SIG-M5 (cell line): ENCODE measurements around the gene COL1A1.

Experiments used
- DNase-seq: peaks from one replicate; lab custom pipeline; 2025; lab: John Stamatoyannopoulos, UW

Gene COL1A1

DNA sequence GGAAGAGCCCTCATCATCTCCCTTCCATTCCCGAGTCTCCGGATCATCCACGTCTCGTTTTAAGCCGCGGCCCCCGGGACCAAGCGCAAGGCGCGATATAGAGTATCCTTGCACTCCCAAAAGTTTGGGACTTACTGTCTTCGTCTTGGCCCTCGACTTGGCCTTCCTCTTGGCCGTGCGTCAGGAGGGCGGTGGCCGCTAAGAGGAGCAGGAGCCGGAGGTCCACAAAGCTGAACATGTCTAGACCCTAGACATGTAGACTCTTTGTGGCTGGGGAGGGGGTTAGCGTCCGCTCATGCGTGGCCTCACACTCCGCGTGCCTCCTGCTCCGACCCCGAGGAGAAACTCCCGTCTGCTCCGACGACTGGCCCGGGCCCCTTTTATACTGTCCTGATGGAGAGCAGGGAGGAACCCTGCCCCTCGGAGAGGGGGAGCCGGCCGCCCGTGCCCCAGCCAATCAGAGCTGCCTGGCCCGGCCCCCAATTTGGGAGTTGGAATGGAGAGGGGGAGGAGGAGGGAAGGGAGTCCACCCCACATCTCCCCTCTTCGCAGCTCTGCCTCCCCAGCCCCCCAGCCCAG lies at the start of gene COL1A1:
TSS of gene COL1A1 (minus strand) at position 356 of the 579 bp plus-strand sequence. CDS start at position 238, 118 bp downstream.
- DNase-seq = no peak

DNA sequence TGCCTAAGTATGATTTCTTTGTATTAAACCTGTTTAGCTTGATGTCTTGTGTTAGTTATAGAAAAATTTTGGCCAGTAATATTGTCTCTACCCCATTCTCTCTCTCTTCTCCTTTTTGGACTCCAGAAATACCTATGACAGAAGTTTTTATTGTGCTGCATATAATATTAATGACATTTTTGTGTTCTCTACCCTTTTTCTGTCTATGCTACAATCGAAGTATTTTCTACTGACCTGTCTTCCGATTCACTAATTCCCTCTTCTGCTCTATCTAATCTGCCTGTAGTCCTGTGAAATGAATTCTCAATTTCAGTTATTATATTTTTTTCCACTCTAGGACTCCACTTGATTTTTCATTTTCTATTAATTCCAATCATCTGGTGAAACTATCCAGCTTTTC lies 46.8 kb upstream of the COL1A1 start:
- no peak for DNase-seq

DNA sequence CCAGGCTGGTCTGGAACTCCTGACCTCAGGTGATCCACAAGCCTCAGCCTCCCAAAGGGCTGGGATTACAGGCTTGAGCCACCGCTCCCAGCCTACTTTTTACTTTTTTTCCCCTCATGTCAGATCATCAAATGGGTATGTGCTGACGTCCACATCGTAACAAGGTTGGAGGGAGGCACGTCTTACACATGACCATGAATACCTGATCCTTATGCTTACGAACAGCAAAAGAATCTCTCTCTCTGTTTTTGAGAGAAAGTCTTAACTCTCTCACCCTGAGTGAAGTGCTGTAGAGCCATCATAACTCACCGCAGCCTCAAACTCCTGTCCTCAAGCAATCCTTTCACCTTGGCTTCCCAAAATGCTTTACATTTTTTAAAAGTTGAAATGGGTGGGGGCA lies 43.3 kb upstream of the COL1A1 start:
- DNase-seq = no peak

DNA sequence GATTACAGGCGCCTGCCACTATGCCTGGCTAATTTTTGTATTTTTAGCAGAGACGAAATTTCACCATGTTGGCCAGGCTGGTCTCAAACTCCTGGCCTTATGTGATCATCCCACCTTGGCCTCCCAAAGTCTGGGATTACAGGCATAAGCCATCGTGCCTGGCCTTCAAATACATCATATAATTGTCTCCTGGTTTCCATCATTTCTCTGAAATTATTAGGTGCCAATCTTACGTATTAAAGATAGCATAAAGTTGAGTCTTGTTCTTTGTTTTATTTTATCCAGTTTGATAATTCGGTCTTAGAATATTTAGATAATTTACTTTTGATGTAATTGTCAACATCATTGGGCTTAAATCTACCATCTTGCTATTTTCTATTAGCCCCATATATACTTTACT lies 40.0 kb upstream of the COL1A1 start:
- no peak for DNase-seq

DNA sequence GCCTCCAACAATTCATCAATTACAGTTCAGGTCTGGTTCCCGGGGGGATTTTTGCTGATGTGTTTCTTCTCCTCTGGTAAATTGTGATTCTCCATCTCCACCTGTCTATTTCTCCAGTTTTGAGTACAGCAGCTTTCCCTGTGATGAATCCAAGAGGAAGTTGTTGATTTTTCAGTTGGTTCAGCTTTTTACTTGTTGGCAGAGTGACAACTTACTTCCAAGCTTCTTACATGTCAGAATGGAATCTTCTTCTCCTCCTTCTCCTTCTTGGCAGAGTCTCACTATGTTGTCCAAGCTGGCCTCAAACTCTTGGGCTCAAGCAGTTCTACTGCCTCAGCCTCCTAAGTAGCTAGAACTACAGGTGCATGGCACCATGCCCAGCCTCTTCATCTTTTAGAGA lies 39.4 kb upstream of the COL1A1 start:
- DNase-seq = no peak

DNA sequence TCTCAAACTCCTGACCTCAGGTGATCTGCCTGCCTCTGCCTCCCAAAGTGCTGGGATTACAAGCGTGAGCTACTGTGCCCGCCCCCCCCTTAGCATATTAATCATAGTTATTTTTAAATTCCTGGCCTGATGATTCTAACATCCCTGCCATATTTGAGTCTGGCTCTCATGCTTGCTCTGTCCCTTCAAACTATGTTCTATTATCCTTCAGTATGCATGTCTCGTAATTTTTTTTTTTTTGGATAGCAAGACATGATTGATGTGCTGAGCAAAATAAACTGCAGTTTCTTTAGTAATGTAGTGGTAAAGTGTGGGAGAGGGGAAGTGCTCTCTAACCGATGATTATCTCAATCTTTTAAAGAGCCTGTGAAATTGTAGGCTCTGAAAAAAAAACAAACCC lies 38.5 kb upstream of the COL1A1 start:
- DNase-seq = no peak

DNA sequence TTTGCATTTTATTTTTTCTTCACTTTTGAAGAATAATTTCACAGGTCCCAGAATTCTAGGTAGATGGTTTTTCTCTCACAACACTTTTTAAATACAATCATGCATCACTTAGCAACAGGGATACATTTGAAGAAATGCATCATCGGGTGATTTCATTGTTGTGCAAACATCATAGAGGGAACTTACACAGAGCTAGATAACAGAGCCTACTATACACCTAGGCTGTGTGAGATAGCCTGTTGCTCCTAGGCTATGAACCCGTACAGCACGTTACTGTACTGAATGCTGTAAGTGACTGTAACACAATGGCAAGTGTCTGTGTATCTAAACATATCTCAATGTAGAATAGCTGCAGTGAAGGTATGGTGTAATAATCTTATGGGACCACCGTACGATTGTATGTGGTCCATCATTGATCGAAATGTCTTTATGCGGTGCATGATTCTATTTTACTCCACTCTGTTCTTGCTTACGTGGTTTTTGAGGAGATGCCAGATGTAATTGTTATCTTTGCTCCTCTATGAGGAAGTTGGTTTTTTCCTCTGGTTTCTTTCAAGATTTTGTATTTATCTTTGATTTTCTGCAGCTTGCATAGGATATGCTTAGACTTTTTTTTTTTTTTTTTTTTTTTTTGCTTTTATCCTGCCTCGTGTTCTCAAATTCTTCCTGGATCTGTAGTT lies 37.3 kb upstream of the COL1A1 start:
- no peak for DNase-seq

DNA sequence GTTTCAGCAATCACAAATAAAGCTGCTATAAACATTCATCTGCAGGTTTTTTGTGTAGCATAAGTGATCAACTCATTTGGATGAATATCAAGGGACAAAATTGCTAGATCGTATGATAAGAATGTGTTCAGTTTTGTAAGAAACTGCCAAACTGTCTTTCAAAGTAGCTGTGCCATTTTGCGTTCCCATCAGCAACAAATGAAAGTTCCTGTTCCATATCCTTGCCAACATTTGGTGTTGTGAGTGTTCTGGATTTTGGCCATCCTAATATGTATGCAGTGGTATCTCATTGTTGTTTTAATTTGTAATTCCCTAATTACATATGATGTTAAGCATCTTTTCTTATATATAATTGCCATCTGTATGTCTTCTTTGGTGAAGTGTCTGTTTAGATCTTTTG lies 36.5 kb upstream of the COL1A1 start:
- no peak for DNase-seq

DNA sequence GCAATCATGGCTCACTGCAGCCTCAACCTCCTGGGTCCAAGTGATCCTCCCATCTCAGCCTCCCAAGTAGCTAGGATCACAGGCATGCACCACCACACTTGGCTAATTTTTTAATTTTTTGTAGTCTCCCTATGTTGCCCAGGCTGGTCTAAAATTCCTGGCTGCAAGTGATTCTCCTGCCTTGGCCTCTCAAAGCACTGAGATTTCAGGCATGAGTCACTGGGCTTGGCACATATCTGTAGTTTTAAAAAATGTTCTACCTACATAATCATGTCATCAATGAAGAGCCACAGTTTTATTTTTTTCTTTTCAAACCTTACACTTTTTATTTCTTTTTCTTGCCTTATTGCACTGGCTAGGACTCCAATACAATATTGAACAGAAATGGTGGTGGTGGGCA lies 33.1 kb upstream of the COL1A1 start:
- no peak for DNase-seq

DNA sequence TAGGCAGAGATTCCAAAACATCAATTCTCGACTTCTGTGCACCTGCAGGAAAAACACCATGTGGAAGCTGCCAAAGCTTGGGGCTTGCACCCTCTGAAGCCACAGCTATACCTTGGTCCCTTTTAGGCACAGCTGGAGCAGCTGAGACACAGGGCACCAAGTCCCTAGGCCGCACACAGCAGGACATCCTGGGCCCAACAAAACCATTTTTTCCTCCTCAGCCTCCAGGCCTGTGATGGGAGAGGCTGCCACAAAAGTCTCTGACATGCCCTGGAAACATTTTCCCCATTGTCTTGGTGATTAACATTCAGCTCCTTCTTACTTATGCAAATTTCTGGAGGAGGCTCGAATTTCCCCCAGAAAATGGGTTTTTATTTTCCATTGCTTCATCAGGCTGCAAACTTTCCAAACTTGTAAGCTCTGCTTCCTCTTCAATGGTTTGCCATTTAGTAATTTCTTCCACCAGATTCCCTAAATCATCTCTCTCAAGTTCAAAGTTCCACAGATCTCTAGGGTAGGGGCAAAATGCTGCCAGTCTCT lies 24.3 kb upstream of the COL1A1 start:
- DNase-seq = no peak

DNA sequence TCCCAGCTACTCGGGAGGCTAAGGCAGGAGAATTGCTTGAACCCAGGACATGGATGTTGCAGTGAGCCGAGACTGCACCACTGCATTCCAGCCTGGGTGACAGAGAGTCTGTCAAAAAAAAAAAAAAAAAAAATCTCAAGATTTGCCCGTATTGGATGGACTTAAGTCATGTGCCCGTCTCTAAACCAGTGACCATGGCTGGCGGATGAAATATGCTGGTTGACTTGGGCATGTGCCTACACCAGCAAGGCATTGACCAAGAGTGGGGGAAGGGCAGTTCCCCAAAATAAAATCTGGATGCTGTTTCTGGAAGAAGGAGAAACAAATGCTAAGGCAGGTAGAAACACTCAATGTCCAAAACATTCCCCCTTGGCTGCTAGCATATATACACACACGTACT lies 21.5 kb upstream of the COL1A1 start:
- DNase-seq = no peak

DNA sequence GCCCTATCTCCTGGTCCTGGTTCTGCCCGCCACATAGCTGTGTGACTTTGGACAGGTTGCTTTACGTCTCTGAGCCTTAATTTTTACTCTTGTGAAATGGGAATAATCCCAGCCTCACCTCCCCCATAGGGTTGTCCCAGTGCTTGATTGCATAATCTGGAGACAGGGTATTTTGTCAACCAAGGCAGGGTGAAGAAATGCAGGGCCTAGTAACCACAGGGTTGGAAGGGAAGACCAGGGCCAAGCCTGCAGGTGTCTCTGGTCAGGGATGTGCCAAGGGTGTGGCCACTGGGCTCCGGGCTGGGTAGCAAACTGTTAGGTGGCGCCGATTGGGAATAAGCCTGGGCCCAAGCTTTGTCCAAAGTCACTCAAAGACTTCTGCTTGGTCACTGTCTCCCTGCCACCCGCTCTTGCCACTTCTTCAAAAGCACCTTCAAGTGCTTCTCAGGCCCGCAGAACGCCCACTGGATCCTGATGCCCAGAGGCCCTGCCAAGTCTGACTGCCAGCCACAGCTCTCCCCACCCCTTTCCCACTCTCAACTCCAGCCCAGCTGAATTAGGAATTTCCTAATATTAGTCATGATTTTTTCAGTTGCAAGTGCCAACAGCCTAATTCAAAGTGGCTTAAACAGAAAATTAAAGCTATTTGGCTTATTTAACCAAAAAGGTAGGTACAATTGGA lies 20.6 kb upstream of the COL1A1 start:
- no peak for DNase-seq

DNA sequence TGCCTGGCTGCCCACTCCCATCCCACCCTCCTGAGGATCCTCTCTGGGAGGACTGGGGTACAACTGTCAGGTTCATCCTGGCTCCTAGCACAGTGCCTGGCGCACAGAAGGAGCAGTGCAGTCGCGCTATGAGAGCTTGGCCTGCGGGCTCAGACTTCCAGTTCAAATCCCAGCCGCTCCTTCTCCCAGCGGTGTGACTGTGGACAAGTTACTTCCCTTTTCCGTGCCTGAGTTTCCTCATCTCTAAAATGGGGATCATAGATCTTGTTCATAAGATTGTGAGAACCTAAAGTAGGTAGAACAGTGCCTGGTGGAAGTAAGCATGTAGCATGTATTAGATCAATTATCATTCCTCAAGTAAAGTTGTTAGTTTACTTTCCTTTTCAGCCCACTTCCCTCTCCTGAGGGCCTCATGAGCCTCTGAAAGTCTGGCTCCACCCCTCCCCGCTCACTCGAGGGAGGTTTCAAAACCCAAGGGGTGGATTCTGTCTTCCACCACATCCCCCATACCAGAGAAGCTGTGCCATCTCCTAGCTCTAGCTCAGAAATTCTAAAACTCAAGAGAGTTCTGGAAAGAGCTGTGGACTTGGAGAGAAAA lies 19.9 kb upstream of the COL1A1 start:
- peak; percentile 72 for DNase-seq

DNA sequence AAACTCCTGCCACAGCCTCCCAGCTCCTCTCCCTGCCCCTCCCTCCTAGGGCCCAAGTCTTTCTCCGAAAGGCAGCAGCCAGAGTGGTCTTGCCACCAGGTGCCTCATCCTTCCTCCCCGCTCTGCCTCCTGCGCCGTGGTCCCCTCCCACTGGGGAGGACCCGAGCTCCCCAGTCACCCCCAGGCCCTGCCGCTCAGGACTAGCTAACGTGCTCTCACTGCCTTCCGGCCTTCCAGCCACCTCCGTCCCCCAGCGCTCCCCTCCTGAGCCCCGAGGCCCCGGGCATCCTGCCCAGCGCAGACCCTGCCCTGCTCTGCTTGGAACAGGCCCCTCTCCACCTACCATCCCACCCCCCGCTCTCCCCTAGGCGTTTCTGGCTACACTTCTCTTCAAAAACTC lies 19.4 kb upstream of the COL1A1 start:
- DNase-seq = no peak

DNA sequence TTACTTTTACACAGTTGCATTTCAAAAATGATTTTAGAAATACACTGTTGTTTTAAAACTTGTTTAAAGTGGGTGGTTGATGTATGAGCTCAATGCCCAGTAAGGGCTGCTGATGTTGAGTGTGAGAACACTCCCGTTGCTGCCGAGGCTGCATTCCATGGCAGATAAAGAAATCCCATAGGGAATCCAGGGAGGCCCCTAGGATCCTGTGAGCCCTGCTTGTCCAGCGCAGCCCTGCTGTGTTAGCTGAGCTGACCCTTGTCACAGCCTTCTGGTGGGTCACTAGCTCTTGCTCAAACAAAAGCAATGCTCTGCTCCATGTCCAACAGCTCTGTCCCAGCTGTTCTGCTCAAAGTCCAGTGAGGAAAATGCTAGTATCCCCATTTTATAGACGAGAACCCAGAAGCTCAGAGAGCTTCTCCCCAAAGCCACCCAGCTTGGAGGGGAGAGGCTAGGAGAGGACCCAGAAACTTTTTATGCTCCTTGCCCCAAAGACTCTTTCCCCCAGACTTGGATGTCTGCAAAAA lies 18.6 kb upstream of the COL1A1 start:
- DNase-seq = no peak

DNA sequence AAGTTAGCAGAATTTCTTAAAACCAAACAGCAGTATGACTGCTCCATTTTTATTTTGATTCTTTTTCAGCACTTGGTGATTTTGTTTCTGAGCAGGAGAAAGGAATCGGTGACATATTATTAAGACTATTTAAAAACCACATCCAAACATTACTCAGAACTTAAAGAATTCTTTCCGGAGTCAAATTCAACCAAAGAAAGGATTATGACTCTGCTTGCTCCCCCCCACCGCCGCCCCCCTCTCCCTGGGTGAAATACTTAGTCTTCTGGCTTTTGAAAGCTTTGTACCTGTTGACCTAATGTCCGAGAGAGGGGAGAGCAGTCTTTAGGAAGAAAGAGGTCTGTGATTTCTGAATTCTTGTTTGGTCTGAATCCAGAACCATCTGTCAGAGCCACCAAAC lies 17.9 kb upstream of the COL1A1 start:
- no peak for DNase-seq

DNA sequence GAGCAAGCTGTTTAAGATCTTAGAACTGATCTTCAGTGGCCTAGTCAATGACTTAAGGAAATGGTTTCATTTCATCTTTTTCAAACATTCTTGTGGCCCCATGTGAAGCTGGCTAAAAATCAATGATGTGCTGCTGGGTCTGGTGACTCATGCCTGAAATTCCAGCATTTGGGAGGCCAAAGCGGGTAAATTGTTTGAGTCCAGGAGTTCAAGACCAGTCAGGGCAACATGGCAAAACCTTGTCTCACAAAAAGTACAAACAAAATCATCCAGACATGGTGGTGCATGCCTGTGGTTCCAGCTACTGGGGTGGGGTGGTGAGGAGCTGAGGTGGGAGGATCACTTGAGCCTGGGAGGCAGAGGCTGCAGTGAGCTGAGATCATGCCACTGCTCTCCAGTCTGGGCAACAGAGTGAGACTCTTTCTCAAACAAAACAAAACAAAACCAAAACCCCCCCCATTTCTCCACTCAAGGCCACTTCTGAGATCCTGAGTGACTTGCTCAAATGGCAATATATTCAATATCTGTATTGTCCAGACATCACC lies 17.4 kb upstream of the COL1A1 start:
- DNase-seq = no peak

DNA sequence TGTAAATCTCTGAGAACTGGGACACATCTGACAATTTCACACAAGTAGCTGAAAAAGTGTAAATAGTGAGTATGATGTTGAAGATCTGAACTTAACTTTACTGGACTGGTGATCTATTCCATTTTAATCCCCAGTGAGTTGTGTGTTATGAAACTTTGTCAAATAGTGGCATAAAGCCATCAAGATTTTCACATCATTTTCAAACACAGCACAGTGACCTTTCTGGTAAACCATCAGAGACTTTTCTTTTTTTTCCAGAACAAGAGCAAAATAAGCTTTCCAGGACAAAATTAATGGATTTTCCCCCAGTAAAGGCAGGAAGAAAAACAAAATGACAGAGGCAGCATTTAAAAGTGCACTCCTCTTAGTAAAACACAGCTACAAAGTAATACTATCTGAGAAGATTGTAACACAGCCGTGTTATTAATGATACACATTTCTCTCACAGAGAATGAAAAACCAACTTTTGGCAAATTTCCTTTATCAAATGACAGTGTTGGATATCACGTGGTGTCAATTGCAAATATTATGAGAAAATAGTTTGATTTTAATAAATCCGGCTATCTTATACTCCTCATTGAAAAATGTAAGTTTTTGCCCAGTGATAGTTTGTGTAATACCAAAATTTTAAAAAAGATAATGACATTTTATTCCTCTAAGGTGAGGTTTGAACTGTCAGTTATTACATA lies 16.8 kb upstream of the COL1A1 start:
- no peak for DNase-seq

DNA sequence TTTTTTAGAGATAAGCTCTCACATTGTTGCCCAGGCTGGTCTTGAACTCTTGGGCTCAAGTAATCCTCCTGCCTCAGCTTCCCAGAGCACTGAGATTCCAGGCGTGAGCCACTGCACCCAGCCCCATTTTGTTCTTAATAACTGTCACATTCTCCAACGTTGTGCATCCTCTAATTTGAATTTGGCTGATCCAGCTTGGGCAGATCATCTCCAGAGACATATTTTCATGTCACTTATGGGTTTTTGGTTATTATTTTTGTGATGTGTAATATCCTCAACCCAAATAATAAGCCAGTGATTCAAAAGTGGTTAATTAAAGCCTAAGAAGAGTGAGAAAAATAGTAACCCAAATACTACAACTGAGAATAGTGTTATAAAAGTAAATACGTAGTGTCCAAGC lies 16.2 kb upstream of the COL1A1 start:
- DNase-seq = no peak

DNA sequence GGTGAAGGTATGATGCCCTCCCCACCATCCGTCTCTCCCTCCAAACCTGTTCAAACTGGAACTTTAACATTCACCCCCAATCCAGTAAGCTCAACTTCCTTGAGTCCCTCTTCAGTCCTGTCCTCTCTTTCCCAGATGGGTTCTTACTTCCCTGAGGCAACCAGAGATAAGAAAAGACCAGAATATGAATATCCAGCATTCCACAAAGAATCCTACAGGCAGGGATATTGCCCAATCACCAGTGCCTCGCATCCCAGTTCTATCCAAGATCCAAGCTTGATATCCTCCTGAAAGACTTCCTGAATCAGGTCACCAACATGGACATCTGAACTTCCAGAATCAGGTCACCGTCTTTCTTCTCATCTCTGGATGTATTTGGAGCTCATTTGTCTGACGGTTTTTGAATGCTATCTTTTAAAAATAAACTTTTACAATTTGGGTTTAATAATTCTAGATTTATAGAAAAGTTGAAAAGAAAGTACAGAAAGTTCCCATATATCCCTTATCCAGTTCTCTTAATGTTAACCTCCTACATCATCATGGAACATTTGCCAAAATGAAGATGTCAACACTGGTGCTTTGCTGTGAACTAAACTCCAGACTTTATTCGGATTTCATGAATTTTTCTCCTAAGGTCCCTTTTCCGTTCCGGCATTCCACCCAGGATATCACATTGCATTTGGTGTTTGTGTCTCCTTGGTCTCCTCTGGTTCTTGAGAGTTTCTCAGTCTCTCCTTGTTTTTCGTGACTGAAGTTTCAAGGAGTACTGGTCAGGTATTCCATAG lies 13.7 kb upstream of the COL1A1 start:
- no peak for DNase-seq
